Ovary (tissue), 3 donors: ENCODE measurements around the gene RGL1.

ENCODE experiments used
- CTCF ChIP-seq, 3 donors: fragments of 450-650 bp in 2 of 3; fragments of 200-600 bp in 1 of 3; IDR thresholded peaks; one replicate each; pipeline versions ENCODE4 v1.5.1 to v1.8.0; 2016 to 2022; ENCODE audit warnings: antibody characterized with exemption in 3 of 3, mild to moderate bottlenecking in 1 of 3
- POLR2A ChIP-seq: fragments of 450-650 bp; IDR thresholded peaks from one replicate; pipeline ENCODE4 v1.6.1; 2017; ENCODE audit warnings: antibody characterized with exemption, mild to moderate bottlenecking, moderate library complexity
- donor health status: DM: no; HTN: no; CAD: no.

- TF ChIP-seq CTCF (IDR thresholded peaks at IDR 0.05): no peak
- TF ChIP-seq POLR2A: no peak
Observed at GRCh38 chr1:183808296-183809027, 3.5 kb downstream of the RGL1 start.
